Measurements from ENCODE around the gene HLA-DPA1. TPM values are rescaled to one million over a fixed set of nuclear protein-coding genes. Genes with fewer than 3 reads are reported as not detected.

Gene HLA-DPA1
- total and polyA plus RNA-seq, 12 donors, result 19.4 to 625 (median 141) TPM

GRCh38 chr6:33017694-33018353 is 55.6 kb downstream of the HLA-DPA1 start:
- no peak for TF ChIP-seq POLR2A (IDR thresholded peaks at IDR 0.05)
- TF ChIP-seq CTCF (IDR thresholded peaks at IDR 0.05), result no peak
- H3K27me3 ChIP-seq, result peaks cover 10% of the 10 kb centered on the region
- peak overlapping the region in 4 of 5 donors; percentile 58 to 78 (median 71) for H3K27ac ChIP-seq
- intact Hi-C loops (cut with DNase I), result loop anchor here (5.0 to 10.0 kb wide), 3 partner anchors 64 to 227 kb away; no protein-coding TSS in a partner anchor
- H3K9me3 ChIP-seq (replicated peaks in 1 of 3), result no peaks in the 10 kb centered on the region
- H3K4me1 ChIP-seq (replicated peaks in 1 of 2), result peaks cover 12 to 15% of the 10 kb centered on the region in 2 donors
- no peaks in the 10 kb centered on the region for H3K36me3 ChIP-seq (replicated peaks in 1 of 2)
- WGBS, 4 donors, result 45 to 70% (median 55%) methylated on average over 3 of the region's 3 CpGs
- H3K4me3 ChIP-seq, result no peak overlapping the region
- no peak for DNase-seq

GRCh38 chr6:33017018-33017417 is 56.4 kb downstream of the HLA-DPA1 start:
- 66 to 70% (median 68%) methylated on average over 4 of the region's 4 CpGs for WGBS, 4 donors
- Histone ChIP-seq H3K9me3 (replicated peaks in 1 of 3) (no peaks in the 10 kb centered on the region), H3K4me3 (no peak overlapping the region), H3K36me3 (replicated peaks in 1 of 2) (no peaks in the 10 kb centered on the region), H3K27ac (peak overlapping the region in 1 of 5 donors; percentile 69), H3K4me1 (replicated peaks in 1 of 2) (peaks cover 12 to 15% of the 10 kb centered on the region in 2 donors), H3K27me3 (peaks cover 10% of the 10 kb centered on the region)
- intact Hi-C loops (cut with DNase I), result loop anchor here (5.0 to 10.0 kb wide), 3 partner anchors 65 to 228 kb away; no protein-coding TSS in a partner anchor
- DNase-seq, result no peak
- TF ChIP-seq POLR2A (IDR thresholded peaks at IDR 0.05), result no peak
- TF ChIP-seq CTCF (IDR thresholded peaks at IDR 0.05), result no peak

- TF ChIP-seq POLR2A (IDR thresholded peaks at IDR 0.05) (no peak), CTCF (IDR thresholded peaks at IDR 0.05) (no peak)
These were observed 57.7 kb downstream of the HLA-DPA1 start for GRCh38 chr6:33015798-33016197.

GRCh38 chr6:33014841-33015634 is 58.4 kb downstream of the HLA-DPA1 start:
- intact Hi-C loops (cut with DNase I), result loop anchor here (5.0 to 10.0 kb wide), 3 partner anchors 67 to 230 kb away; no protein-coding TSS in a partner anchor
- TF ChIP-seq POLR2A (IDR thresholded peaks at IDR 0.05) (no peak), CTCF (IDR thresholded peaks at IDR 0.05) (peak; percentile 75 to 88 (median 83))
- WGBS, 4 donors, result 15 to 20% (median 16%) methylated on average over 6 of the region's 6 CpGs
- peak; percentile 38 to 74 (median 64) for DNase-seq
- Histone ChIP-seq H3K27ac (peak overlapping the region in 1 of 5 donors; percentile 59), H3K4me3 (no peak overlapping the region), H3K9me3 (replicated peaks in 1 of 3) (no peaks in the 10 kb centered on the region), H3K36me3 (replicated peaks in 1 of 2) (no peaks in the 10 kb centered on the region), H3K4me1 (replicated peaks in 1 of 2) (peaks cover 12 to 15% of the 10 kb centered on the region in 2 donors), H3K27me3 (peaks cover 10% of the 10 kb centered on the region)

More at GRCh38 chr6:33015798-33016197, 57.7 kb downstream of the HLA-DPA1 start:
- Histone ChIP-seq H3K4me3 (no peak overlapping the region), H3K9me3 (replicated peaks in 1 of 3) (no peaks in the 10 kb centered on the region), H3K27ac (no peak overlapping the region), H3K36me3 (replicated peaks in 1 of 2) (no peaks in the 10 kb centered on the region), H3K4me1 (replicated peaks in 1 of 2) (peaks cover 12 to 15% of the 10 kb centered on the region in 2 donors), H3K27me3 (peaks cover 10% of the 10 kb centered on the region)
- no peak for DNase-seq
- intact Hi-C loops (cut with DNase I), result loop anchor here (5.0 to 10.0 kb wide), 3 partner anchors 67 to 229 kb away; no protein-coding TSS in a partner anchor
- 75 to 79% (median 77%) methylated on average over 11 of the region's 11 CpGs for whole genome bisulfite sequencing, 4 donors
